Transverse colon (tissue), 4 donors: ENCODE data around the gene TEDC1.

Experiments
- CTCF ChIP-seq, 5 experiments: fragments of 200-600 bp in 3 of 5; fragments of 450-650 bp in 2 of 5; sonication (generic) in 3 of 5; IDR thresholded peaks; 1 replicate in 2 of 5; 2 replicates in 3 of 5; pipeline ENCODE4 v1.5.1; 2016 to 2017; ENCODE audit warnings: antibody characterized with exemption in 5 of 5, inconsistent platforms in 3 of 5, mild to moderate bottlenecking in 2 of 5, moderate library complexity in 1 of 5
- EP300 ChIP-seq: sonication (generic); formaldehyde crosslinking; IDR thresholded peaks from one replicate; pipeline ENCODE4 v1.6.1; 2017; ENCODE audit warnings: antibody characterized with exemption, low read depth
- POLR2A ChIP-seq: fragments of 450-650 bp; IDR thresholded peaks from one replicate; pipeline ENCODE4 v1.6.1; 2016; ENCODE audit warnings: antibody characterized with exemption, mild to moderate bottlenecking, moderate library complexity
- POLR2AphosphoS5 ChIP-seq, 3 donors: sonication (generic); formaldehyde crosslinking; IDR thresholded peaks; one replicate each; pipeline ENCODE4 v1.6.1; 2016; ENCODE audit warnings: antibody characterized with exemption in 3 of 3

DNA sequence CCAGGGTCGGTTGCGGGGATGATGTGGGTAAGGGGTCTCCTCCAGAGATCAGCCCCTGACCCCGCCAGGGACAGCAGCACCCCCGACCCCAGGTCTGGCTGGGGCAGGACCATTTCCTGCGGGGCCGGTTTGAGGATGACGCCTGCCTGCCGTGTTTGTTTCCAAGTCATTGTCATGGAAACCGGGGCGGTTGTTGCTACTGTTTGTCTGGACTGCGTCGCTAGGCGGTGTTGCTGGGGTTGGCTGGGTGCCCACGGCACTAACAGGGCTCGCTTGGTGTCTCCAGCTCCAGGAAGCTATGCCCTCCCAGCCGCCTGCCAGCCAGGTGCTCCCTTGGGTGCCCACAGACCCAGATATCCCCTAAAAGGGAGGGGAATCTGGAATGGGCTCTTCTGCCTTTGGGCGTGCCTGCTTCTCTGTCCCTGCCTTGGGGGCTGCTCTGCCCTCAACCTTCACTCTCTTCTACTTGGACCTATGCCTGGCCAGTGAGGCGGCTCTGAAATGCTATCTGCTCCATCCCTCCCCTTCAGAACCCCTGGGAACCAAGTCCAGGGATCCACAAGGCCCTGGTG is 9.1 kb upstream of the TEDC1 start:
- TF ChIP-seq CTCF (IDR thresholded peaks at IDR 0.05) (peak in 2 of 5 experiments; percentile 5 to 27), POLR2AphosphoS5 (IDR thresholded peaks at IDR 0.05) (peak; percentile 24 to 88 (median 75)), POLR2A (peak; percentile 30), EP300 (peak; percentile 84)
